ENCODE data around the gene PAH. TPM values are rescaled to one million over a fixed set of nuclear protein-coding genes. Genes with fewer than 3 reads are reported as not detected.

PAH gene
- total and polyA plus RNA-seq, 2 of the 4 experiments (the other 2 are of a cell fraction), result not detected

- Histone ChIP-seq H4K20me1 (ENCODE audit: insufficient read depth, low read length) (no peaks in the 10 kb centered on the region), H3K27ac (ENCODE audit: insufficient read depth, low read length) (no peak overlapping the region), H3K23ac (ENCODE audit: low read depth, low read length) (no peak overlapping the region), H3K9me3 (ENCODE audit: control insufficient read depth, insufficient read depth, low read length) (no peaks in the 10 kb centered on the region), H3K36me3 (ENCODE audit: control insufficient read depth, insufficient read depth, low read length) (no peaks in the 10 kb centered on the region), H3K9ac (ENCODE audit: low read depth, low read length) (no peak overlapping the region), H2BK5ac (ENCODE audit: low read depth, low read length, poor library complexity, severe bottlenecking) (no peak overlapping the region), H3K4me3 (ENCODE audit: insufficient read depth, low read depth, low read length) (no peak overlapping the region), H2AK9ac (replicated peaks; ENCODE audit: low read depth, low read length, poor library complexity) (no peak overlapping the region), H3K56ac (ENCODE audit: extremely low read depth, insufficient read depth, low read length) (no peak overlapping the region), H2BK15ac (ENCODE audit: low read depth, low read length) (no peak overlapping the region), H3K27me3 (ENCODE audit: control insufficient read depth, insufficient read depth, low read length) (peaks cover 36% of the 10 kb centered on the region), H3K4me1 (ENCODE audit: control insufficient read depth, insufficient read depth, low read length) (no peaks in the 10 kb centered on the region), H2AFZ (replicated peaks; ENCODE audit: low read length, poor library complexity) (no peak overlapping the region), H4K91ac (ENCODE audit: insufficient read depth, low read depth, low read length) (no peak overlapping the region), H3K4me2 (ENCODE audit: low read depth, low read length) (no peak overlapping the region), H3K9me1 (ENCODE audit: insufficient read depth, low read length) (no peaks in the 10 kb centered on the region), H4K5ac (ENCODE audit: low read depth, low read length) (no peak overlapping the region), H4K8ac (ENCODE audit: low read depth in 2 of 2, low read length in 2 of 2) (no peak overlapping the region), H3K14ac (replicated peaks; ENCODE audit: low read depth, low read length) (no peak overlapping the region), H3K4ac (ENCODE audit: low read depth, low read length) (no peak overlapping the region), H3K18ac (ENCODE audit: low read depth, low read length) (no peak overlapping the region), H2AK5ac (ENCODE audit: low read depth, low read length) (no peak overlapping the region), H2BK20ac (ENCODE audit: low read depth, low read length) (no peak overlapping the region), H2BK120ac (ENCODE audit: low read depth, low read length) (no peak overlapping the region), H3K79me1 (ENCODE audit: low read depth in 1 of 2, low read length in 2 of 2) (no peaks in the 10 kb centered on the region)
- intact Hi-C loops (cut with micrococcal nuclease), result no loop called here
- ChIA-PET POLR2A (ENCODE audit: unreplicated experiment) (no interaction called here), CTCF (no interaction called here)
- in situ Hi-C loops (cut with MboI; ENCODE audit: low sequenced_read_pairs), result no loop called here
- ATAC-seq (ENCODE audit: low read depth) (no peak), DNase-seq (no peak)
- dilution Hi-C loops (cut with HindIII; ENCODE audit: low sequenced_read_pairs, unreplicated experiment), result no loop called here
- BruUV-seq (replicated peaks), result no TSS peak
- TF ChIP-seq MAFK (IDR thresholded peaks at IDR 0.05; ENCODE audit: low read depth, low read length) (no peak), CEBPB (IDR thresholded peaks at IDR 0.05; ENCODE audit: low read depth, low read length) (no peak), MAZ (IDR thresholded peaks at IDR 0.05; ENCODE audit: borderline replicate concordance, low read depth, low read length) (no peak), FOS (IDR thresholded peaks at IDR 0.05; ENCODE audit: low read depth, low read length) (no peak), ELK1 (IDR thresholded peaks at IDR 0.05; ENCODE audit: borderline replicate concordance, low read depth, low read length) (no peak), CHD1 (IDR thresholded peaks at IDR 0.05; ENCODE audit: low read depth, low read length) (no peak), NFE2L2 (IDR thresholded peaks at IDR 0.05; ENCODE audit: low read depth, low read length) (no peak), RFX5 (IDR thresholded peaks at IDR 0.05; ENCODE audit: low read depth, low read length) (no peak), RCOR1 (IDR thresholded peaks at IDR 0.05; ENCODE audit: insufficient replicate concordance, low read length) (no peak), RAD21 (IDR thresholded peaks at IDR 0.05; ENCODE audit: low read length) (no peak), USF2 (IDR thresholded peaks at IDR 0.05; ENCODE audit: low read depth, low read length) (no peak), POLR2A (IDR thresholded peaks at IDR 0.05; ENCODE audit: low read depth, low read length) (no peak), MXI1 (IDR thresholded peaks at IDR 0.05; ENCODE audit: borderline replicate concordance, low read depth, low read length) (no peak), SMC3 (IDR thresholded peaks at IDR 0.05; ENCODE audit: low read depth, low read length) (no peak), BHLHE40 (IDR thresholded peaks at IDR 0.05; ENCODE audit: low read depth, low read length) (no peak)
- TF ChIP-seq, protein P1, sequence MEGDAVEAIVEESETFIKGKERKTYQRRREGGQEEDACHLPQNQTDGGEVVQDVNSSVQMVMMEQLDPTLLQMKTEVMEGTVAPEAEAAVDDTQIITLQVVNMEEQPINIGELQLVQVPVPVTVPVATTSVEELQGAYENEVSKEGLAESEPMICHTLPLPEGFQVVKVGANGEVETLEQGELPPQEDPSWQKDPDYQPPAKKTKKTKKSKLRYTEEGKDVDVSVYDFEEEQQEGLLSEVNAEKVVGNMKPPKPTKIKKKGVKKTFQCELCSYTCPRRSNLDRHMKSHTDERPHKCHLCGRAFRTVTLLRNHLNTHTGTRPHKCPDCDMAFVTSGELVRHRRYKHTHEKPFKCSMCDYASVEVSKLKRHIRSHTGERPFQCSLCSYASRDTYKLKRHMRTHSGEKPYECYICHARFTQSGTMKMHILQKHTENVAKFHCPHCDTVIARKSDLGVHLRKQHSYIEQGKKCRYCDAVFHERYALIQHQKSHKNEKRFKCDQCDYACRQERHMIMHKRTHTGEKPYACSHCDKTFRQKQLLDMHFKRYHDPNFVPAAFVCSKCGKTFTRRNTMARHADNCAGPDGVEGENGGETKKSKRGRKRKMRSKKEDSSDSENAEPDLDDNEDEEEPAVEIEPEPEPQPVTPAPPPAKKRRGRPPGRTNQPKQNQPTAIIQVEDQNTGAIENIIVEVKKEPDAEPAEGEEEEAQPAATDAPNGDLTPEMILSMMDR (conservative IDR thresholded peaks at IDR 0.05; ENCODE audit: low read depth, low read length), result no peak
Observed at GRCh38 chr12:102953221-102953620, 36.2 kb upstream of the PAH start.

Data from IMR-90 (cell line).